Measurements from ENCODE around the gene UBL3. TPM values are rescaled to one million over a fixed set of nuclear protein-coding genes. Genes with fewer than 3 reads are reported as not detected.

Gene UBL3
- total RNA-seq, 4 donors from 2014 or later = 23.4 to 35.0 (median 33.3) TPM

- WGBS, 2 donors = 97% methylated on average over 1 of the region's 1 CpG
- Histone ChIP-seq H3K36me3 (no peaks in the 10 kb centered on the region), H3K27me3 (no peaks in the 10 kb centered on the region), H3K4me3 (no peak overlapping the region), H3K9me3 (no peaks in the 10 kb centered on the region), H3K4me1 (peaks cover 0 to 19% (median 0%) of the 10 kb centered on the region in 4 donors), H3K27ac (no peak overlapping the region)
- TF ChIP-seq EP300 (IDR thresholded peaks at IDR 0.05) (no peak), POLR2A (IDR thresholded peaks at IDR 0.05) (no peak)
- no peak for DNase-seq (ENCODE audit: low spot score in 2 of 2)
These were observed 67.6 kb downstream of the UBL3 start for GRCh38 chr13:29782798-29783197.

GRCh38 chr13:29774830-29775229 lies 75.6 kb downstream of the UBL3 start:
- Histone ChIP-seq H3K36me3 (no peaks in the 10 kb centered on the region), H3K4me1 (no peaks in the 10 kb centered on the region), H3K27ac (no peak overlapping the region), H3K4me3 (no peak overlapping the region), H3K27me3 (no peaks in the 10 kb centered on the region), H3K9me3 (no peaks in the 10 kb centered on the region)
- no peak for DNase-seq (ENCODE audit: low spot score in 2 of 2)
- WGBS, 2 donors = 71 to 82% methylated on average over 1 of the region's 1 CpG
- no peak for TF ChIP-seq POLR2A (IDR thresholded peaks at IDR 0.05)
- no peak for TF ChIP-seq EP300 (IDR thresholded peaks at IDR 0.05)
- no peak for TF ChIP-seq CTCF (IDR thresholded peaks at IDR 0.05)

GRCh38 chr13:29771247-29771646 lies 79.2 kb downstream of the UBL3 start:
- Histone ChIP-seq H3K27ac (no peak overlapping the region), H3K36me3 (peaks cover 0 to 3% (median 0%) of the 10 kb centered on the region in 3 donors), H3K4me1 (peaks cover 0 to 10% (median 0%) of the 10 kb centered on the region in 4 donors), H3K9me3 (no peaks in the 10 kb centered on the region), H3K4me3 (no peak overlapping the region), H3K27me3 (no peaks in the 10 kb centered on the region)
- TF ChIP-seq CTCF (IDR thresholded peaks at IDR 0.05) (peak; percentile 16 to 58 (median 35)), EP300 (IDR thresholded peaks at IDR 0.05) (no peak), POLR2A (IDR thresholded peaks at IDR 0.05) (no peak)
- DNase-seq (ENCODE audit: low spot score in 2 of 2) = no peak
- 50 to 54% methylated on average over 2 of the region's 2 CpGs for WGBS, 2 donors

- no peak for TF ChIP-seq EP300 (IDR thresholded peaks at IDR 0.05)
- TF ChIP-seq POLR2A (IDR thresholded peaks at IDR 0.05) = no peak
- peaks cover 0 to 17% (median 0%) of the 10 kb centered on the region in 4 donors for H3K4me1 ChIP-seq
- no peaks in the 10 kb centered on the region for H3K9me3 ChIP-seq
- no peaks in the 10 kb centered on the region for H3K27me3 ChIP-seq
- WGBS, 2 donors = 42 to 49% methylated on average over 5 of the region's 5 CpGs
- H3K36me3 ChIP-seq = peaks cover 0 to 3% (median 0%) of the 10 kb centered on the region in 3 donors
- no peak overlapping the region for H3K4me3 ChIP-seq
- H3K27ac ChIP-seq = peak overlapping the region in 3 of 4 donors; percentile 8 to 43 (median 13)
- no peak for DNase-seq (ENCODE audit: low spot score in 2 of 2)
These were observed 83.4 kb downstream of the UBL3 start for GRCh38 chr13:29767006-29767405.

- Histone ChIP-seq H3K27me3 (no peaks in the 10 kb centered on the region), H3K4me1 (peaks cover 0 to 17% (median 0%) of the 10 kb centered on the region in 4 donors), H3K27ac (no peak overlapping the region), H3K9me3 (no peaks in the 10 kb centered on the region), H3K36me3 (peaks cover 0 to 3% (median 0%) of the 10 kb centered on the region in 3 donors), H3K4me3 (no peak overlapping the region)
- DNase-seq (ENCODE audit: low spot score in 2 of 2) = no peak
- WGBS, 2 donors = 81 to 86% methylated on average over 2 of the region's 2 CpGs
- TF ChIP-seq CTCF (IDR thresholded peaks at IDR 0.05) = no peak
- TF ChIP-seq EP300 (IDR thresholded peaks at IDR 0.05) = no peak
- TF ChIP-seq POLR2A (IDR thresholded peaks at IDR 0.05) = no peak
These were observed 86.8 kb downstream of the UBL3 start for GRCh38 chr13:29763436-29764180.

- DNase-seq (ENCODE audit: low spot score in 2 of 2) = no peak
- Histone ChIP-seq H3K4me1 (peaks cover 0 to 12% (median 0%) of the 10 kb centered on the region in 4 donors), H3K27me3 (no peaks in the 10 kb centered on the region), H3K4me3 (no peak overlapping the region), H3K36me3 (no peaks in the 10 kb centered on the region), H3K9me3 (no peaks in the 10 kb centered on the region), H3K27ac (no peak overlapping the region)
- 67 to 69% methylated on average over 4 of the region's 4 CpGs for WGBS, 2 donors
- no peak for TF ChIP-seq EP300 (IDR thresholded peaks at IDR 0.05)
- no peak for TF ChIP-seq POLR2A (IDR thresholded peaks at IDR 0.05)
- no peak for TF ChIP-seq CTCF (IDR thresholded peaks at IDR 0.05)
These were observed 88.6 kb downstream of the UBL3 start for GRCh38 chr13:29761815-29762214.

All from tibial nerve (tissue), 4 donors.